HUES64 (cell line): Measurements from ENCODE around the gene ZKSCAN5.
A peak's percentile ranks its signal among the peaks of the same experiment; 100 is the strongest.
"Not testable (repeated sequence)": the region's sequence is repeated elsewhere in the genome, so short reads cannot be mapped to it uniquely, and the experiment has no call there.

Experiments
- H3K27ac ChIP-seq: 2 replicates; pipeline ENCODE4 v1.7.0; 2013; ENCODE audit warnings: low read depth, low read length, inconsistent platforms
- H3K27me3 ChIP-seq: 2 replicates; pipeline ENCODE4 v1.6.1; 2013; ENCODE audit warnings: mild to moderate bottlenecking, low read length; ENCODE audit not compliant: insufficient read depth
- H3K36me3 ChIP-seq: 2 replicates; pipeline ENCODE4 v1.6.1; 2013; ENCODE audit warnings: mild to moderate bottlenecking, low read length; ENCODE audit not compliant: insufficient read depth
- H3K4me1 ChIP-seq: 2 replicates; pipeline ENCODE4 v1.6.1; 2013; ENCODE audit warnings: mild to moderate bottlenecking, low read length, moderate library complexity; ENCODE audit not compliant: insufficient read depth
- H3K4me3 ChIP-seq: 2 replicates; pipeline ENCODE4 v1.5.1; 2013; ENCODE audit warnings: mild to moderate bottlenecking, low read length, moderate library complexity
- H3K9ac ChIP-seq: 2 replicates; pipeline ENCODE4 v1.6.1; 2013; ENCODE audit warnings: mild to moderate bottlenecking, low read depth, low read length
- H3K9me3 ChIP-seq: 2 replicates; pipeline ENCODE4 v1.6.1; 2013; ENCODE audit warnings: low read depth, low read length; ENCODE audit not compliant: insufficient read depth
- WGBS: fragments of 150-250, 120-280 bp; methylation state at CpG from one replicate; pipeline ENCODE4 v1.1.7; 2013; ENCODE audit warnings: missing lambda C conversion rate; 5-methylcytosine and 5-hydroxymethylcytosine counted together

The ZKSCAN5 gene

DNA sequence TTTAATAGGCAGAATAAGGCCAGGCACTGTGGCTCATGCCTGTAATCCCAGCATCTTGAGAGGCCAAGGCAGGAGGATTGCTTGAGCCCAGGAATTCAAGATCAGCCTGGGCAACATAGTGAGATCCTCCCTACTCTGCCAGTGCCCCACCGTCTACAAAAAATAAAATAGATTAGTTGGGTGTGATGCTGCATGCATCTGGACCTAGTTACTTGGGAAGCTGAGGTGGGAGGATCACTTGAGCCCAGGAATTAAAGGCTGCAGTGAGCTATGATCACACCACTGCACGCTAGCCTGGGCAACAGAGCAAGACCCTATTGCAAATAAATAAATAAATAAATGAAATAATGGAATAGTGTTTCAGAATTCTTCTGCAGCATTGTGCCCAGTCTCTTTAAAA is 31.2 kb downstream of the ZKSCAN5 start:
- H3K4me3 ChIP-seq: no peak overlapping the region
- no peak overlapping the region for H3K27ac ChIP-seq
- H3K9ac ChIP-seq: no peak overlapping the region
- H3K4me1 ChIP-seq: no peaks in the 10 kb centered on the region
- no peaks in the 10 kb centered on the region for H3K27me3 ChIP-seq
- H3K36me3 ChIP-seq: peaks cover 28% of the 10 kb centered on the region
- 96% methylated on average over 2 of the region's 2 CpGs for WGBS
- H3K9me3 ChIP-seq: peaks cover 47% of the 10 kb centered on the region

DNA sequence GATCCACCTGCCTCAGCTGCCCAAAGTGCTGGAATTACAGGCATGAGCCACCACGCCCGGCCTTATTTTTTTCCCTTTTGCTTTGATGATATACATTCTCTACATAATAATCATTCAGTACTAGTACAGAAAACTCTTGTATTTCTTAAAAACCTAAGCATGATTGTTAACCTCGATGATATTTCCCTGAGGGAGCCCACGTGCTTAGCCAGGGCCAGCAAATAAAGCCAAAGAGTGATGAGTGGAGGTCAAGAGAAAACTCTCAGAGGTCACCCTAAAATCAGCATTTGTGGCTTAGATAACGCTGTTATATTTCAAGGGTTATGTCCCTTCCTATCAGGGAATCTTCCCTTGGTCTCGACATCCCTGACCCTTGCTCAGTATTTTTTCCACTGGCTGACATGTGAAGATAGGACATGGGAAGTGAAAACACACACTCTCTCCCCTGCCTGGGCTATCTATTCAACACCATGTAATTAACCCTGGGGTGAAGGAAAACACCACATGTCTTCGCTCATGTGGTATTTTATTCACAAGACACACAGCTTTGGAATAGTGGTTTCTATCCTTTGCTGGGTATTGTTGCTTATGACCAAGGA is 34.9 kb downstream of the ZKSCAN5 start:
- Histone ChIP-seq H3K9me3 (peaks cover 25% of the 10 kb centered on the region), H3K4me3 (no peak overlapping the region), H3K27me3 (no peaks in the 10 kb centered on the region), H3K9ac (no peak overlapping the region), H3K36me3 (no peaks in the 10 kb centered on the region), H3K4me1 (no peaks in the 10 kb centered on the region), H3K27ac (no peak overlapping the region)
- WGBS: 87% methylated on average over 7 of the region's 7 CpGs

DNA sequence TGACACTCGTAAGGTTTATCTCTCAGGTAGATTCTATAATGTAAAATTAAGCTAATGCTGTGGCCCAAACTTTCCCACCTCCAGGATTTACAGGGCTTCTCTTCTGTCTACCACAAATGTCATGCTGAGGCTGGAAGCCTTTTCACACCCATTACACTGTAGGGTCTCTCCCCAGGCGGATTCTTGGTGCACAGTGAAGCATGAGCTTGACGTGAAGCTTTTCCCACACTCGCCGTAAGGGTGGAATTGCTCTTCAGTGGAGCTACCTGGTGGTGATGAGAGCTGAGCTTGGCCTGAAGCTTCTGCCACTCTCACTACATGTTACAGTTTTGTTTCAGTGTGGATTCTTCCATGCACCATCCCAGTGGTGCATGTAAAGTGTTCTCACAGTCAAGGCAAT is 36.1 kb downstream of the ZKSCAN5 start:
- H3K9me3 ChIP-seq: peaks cover 19% of the 10 kb centered on the region
- H3K27me3 ChIP-seq: no peaks in the 10 kb centered on the region
- no peaks in the 10 kb centered on the region for H3K36me3 ChIP-seq
- WGBS: 95% methylated on average over 4 of the region's 5 CpGs
- H3K4me1 ChIP-seq: no peaks in the 10 kb centered on the region
- H3K9ac ChIP-seq: no peak overlapping the region
- H3K27ac ChIP-seq: no peak overlapping the region
- H3K4me3 ChIP-seq: no peak overlapping the region

DNA sequence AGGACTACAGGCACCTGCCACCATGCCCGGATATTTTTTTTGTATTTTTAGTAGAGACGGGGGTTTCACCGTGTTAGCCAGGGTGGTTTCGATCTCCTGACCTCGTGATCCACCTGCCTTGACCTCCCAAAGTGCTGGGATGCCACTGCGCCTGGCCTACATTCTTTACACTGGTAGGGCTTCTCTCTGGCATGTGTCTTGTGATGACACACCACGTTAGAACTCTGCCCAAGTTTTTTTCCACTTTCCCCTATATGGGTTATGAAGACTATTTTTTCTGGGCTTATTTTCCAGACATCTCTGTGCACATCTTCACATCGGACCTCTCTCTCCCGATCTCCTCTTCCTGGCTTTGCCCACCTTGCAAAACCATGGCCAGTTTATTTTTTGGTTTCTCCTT is 36.8 kb downstream of the ZKSCAN5 start:
- Histone ChIP-seq H3K27me3 (no peaks in the 10 kb centered on the region), H3K4me1 (no peaks in the 10 kb centered on the region), H3K4me3 (no peak overlapping the region), H3K27ac (no peak overlapping the region), H3K9me3 (peaks cover 19% of the 10 kb centered on the region), H3K9ac (no peak overlapping the region), H3K36me3 (no peaks in the 10 kb centered on the region; the same call in 1 of the 2 replicates)
- 93% methylated on average over 9 of the region's 9 CpGs for WGBS

DNA sequence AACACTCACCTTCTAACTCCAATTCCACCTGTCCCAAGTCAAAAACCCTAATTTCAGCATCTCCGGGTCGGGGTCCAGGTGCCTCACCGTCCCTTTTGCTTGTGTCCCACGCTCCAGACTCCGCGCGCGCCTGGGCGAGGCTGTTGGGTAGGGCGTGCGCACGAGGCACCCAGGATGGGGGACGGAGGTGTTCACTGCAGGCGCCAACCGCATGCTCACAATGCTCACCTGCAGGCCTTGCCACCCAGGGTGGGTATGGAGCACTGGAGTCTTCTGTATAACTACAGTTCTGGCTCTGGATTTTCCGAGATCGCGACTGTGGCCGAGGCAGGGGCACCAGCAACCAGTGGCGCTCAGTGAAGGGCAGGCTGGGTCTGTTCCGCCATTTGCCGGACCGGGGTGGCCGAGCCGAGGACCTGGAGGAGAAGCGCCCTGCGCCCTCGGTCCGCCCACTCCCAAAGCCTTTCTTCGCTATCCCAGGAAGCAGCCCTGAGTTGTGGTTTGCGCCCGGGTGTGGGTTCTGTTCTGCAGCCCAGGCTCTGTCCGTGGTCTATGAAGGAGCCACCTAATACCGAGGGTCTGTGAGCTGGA is 38.7 kb downstream of the ZKSCAN5 start:
- peaks cover 19% of the 10 kb centered on the region for H3K36me3 ChIP-seq
- WGBS: 96% methylated on average over 34 of the region's 34 CpGs
- no peaks in the 10 kb centered on the region for H3K27me3 ChIP-seq
- no peaks in the 10 kb centered on the region for H3K4me1 ChIP-seq
- H3K27ac ChIP-seq: no peak overlapping the region
- H3K9me3 ChIP-seq: peaks cover 24% of the 10 kb centered on the region
- no peak overlapping the region for H3K9ac ChIP-seq
- no peak overlapping the region for H3K4me3 ChIP-seq

DNA sequence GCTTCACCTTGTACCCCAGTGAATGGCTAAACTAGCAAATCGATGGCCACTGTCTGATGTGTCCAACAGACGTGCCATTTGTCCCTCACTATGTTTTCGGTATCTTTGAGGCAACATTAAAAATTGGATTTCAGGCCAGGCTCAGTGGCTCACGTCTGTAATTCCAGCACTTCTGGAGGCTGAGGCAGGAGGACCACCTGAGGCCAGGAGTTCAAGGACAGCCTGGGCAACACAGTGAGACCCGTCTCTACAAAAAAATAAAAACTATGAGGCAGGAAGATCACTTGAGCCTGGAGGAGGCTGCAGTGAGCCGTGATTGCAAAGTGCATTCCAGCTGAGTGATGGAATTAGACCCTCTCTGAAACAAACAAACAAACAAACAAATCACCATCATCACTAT is 39.5 kb downstream of the ZKSCAN5 start:
- H3K4me3 ChIP-seq: no peak overlapping the region
- no peaks in the 10 kb centered on the region for H3K4me1 ChIP-seq
- H3K27me3 ChIP-seq: no peaks in the 10 kb centered on the region
- H3K9me3 ChIP-seq: peaks cover 24% of the 10 kb centered on the region
- 96% methylated on average over 6 of the region's 6 CpGs for WGBS
- H3K36me3 ChIP-seq: peaks cover 23% of the 10 kb centered on the region
- H3K9ac ChIP-seq: no peak overlapping the region
- H3K27ac ChIP-seq: no peak overlapping the region

DNA sequence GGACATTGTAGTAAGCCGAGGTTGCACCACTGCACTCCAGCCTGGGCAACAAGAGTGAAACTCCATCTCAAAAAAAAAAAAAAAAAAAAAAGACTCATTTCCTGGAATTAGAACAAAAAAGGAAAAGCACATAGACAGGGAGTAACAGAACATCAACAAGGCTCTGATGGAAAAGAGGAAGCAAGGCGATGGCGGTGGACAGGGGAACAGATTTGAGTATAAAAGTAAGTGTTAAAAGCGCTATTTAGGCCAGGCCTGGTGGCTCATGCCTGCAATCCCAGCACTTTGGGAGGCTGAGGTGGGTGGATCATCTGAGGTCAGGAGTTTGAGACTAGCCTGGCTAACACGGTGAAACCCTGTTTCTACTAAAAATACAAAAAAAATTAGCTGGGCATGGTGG is 40.8 kb downstream of the ZKSCAN5 start:
- not testable (repeated sequence) for H3K27me3 ChIP-seq, H3K4me3 ChIP-seq, H3K27ac ChIP-seq, H3K4me1 ChIP-seq, H3K9ac ChIP-seq
- Histone ChIP-seq H3K36me3 (peaks cover 23% of the 10 kb centered on the region), H3K9me3 (peaks cover 20% of the 10 kb centered on the region)
- 96% methylated on average over 5 of the region's 5 CpGs for WGBS

DNA sequence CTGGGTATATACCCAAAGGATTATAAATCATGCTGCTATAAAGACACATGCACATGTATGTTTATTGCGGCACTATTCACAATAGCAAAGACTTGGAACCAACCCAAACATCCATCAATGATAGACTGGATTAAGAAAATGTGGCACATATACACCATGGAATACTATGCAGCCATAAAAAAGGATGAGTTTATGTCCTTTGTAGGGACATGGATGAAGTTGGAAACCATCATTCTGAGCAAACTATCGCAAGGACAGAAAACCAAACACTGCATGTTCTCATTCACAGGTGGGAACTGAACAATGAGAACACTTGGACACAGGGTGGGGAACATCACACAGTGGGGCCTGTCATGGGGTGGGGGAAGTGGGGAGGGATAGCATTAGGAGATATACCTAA is 45.1 kb downstream of the ZKSCAN5 start:
- H3K4me3 ChIP-seq, H3K27ac ChIP-seq, H3K9me3 ChIP-seq, H3K4me1 ChIP-seq, H3K9ac ChIP-seq, H3K27me3 ChIP-seq: not testable (repeated sequence)
- WGBS: no CpG with 5 or more reads among the region's 2 CpGs
- H3K36me3 ChIP-seq: peaks cover 27% of the 10 kb centered on the region

DNA sequence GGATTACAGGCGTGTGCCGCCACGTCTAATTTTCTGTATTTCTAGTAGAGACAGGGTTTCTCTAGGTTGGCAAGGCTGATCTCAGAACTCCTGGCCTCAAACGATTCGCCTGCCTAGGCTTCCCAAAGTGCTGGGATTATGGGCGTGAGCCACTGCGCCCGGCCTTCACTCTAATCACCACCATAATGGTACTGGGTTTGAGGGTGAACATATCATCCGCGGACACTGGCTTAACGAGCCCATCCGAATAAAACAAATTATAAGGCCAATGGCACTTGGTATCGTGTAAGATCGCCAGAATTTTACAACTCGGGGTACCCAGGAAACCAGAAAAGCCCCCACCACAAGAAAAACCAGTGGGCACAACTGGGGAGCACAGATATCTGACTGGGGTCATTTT is 46.9 kb downstream of the ZKSCAN5 start:
- Histone ChIP-seq H3K27me3 (no peaks in the 10 kb centered on the region), H3K36me3 (peaks cover 33% of the 10 kb centered on the region), H3K9me3 (peaks cover 5% of the 10 kb centered on the region; the same call in 1 of the 2 replicates), H3K9ac (peak overlapping the region; percentile 92), H3K4me3 (peak overlapping the region; percentile 84), H3K27ac (peak overlapping the region; percentile 55; the same call in 1 of the 2 replicates), H3K4me1 (no peaks in the 10 kb centered on the region)
- 15% methylated on average over 15 of the region's 15 CpGs for WGBS

DNA sequence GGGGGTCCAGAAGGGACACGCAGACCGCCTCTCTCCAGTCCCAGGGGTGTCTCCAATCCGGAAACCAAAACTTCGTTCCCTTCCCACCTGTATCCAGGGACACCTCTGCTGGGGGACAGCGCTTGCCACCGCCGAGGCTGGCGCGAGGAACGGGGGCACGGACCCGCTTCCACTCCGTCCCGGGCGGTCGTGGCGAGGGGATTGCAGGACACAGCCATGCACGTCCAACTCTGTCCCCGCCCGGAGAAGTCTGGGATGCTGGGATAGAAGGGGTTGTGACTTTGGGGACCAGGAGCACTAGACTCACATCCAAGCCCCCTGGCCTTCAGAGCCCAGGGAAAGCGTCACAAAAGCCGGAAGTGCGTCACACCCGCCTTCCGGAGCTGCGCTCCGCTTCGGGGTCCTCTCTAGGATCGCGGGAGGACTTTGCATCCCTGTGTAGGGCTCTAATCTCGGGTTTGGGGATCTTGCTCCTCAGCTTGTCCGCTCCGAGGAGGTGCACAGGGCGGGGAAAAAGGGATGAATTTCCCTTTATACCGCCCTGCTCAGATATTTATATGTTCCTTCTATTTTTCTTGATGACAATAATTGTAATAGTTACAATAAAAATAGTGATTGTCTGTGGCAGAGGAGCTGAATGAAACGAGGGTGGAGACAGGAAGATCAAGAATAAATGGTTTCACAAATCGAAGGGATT is 47.5 kb downstream of the ZKSCAN5 start, which contains the start of gene FAM200A:
Gene FAM200A (minus strand): TSS at position 348 of the 697 bp plus-strand sequence. CDS start 3,707 bp downstream, outside the sequence.
- H3K9ac ChIP-seq: peak within 1 kb of the TSS; percentile 92
- no peaks in the 10 kb centered on the region for H3K27me3 ChIP-seq
- peaks cover 4% of the 10 kb centered on the region; the same call in 1 of the 2 replicates for H3K9me3 ChIP-seq
- 1% methylated on average over 36 of the region's 37 CpGs for WGBS
- peaks cover 32% of the 10 kb centered on the region for H3K36me3 ChIP-seq
- peak within 1 kb of the TSS; percentile 55 for H3K27ac ChIP-seq
- peak within 1 kb of the TSS; percentile 84 for H3K4me3 ChIP-seq
- H3K4me1 ChIP-seq: no peaks in the 10 kb centered on the region

DNA sequence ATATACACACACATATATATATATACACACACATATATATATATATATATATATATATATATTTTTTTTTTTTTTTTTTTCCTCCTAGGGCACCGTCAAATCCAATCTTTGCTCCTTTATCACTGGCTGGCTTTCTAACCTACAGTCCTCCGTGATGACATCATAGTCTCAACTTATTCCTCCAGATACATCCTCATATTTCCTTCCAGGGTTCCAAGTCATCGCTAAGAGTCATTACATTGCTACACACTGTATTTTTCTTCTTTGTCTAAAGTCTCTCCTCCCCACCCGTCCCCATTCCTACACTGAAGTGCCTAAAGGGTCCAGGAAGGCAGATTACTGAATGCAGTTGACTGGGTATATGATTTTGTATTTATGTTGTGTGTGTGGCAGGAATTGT is 48.6 kb downstream of the ZKSCAN5 start:
- Histone ChIP-seq H3K27me3 (no peaks in the 10 kb centered on the region), H3K27ac (no peak overlapping the region), H3K36me3 (peaks cover 20% of the 10 kb centered on the region), H3K4me3 (no peak overlapping the region), H3K9ac (no peak overlapping the region), H3K9me3 (no peaks in the 10 kb centered on the region), H3K4me1 (0 out of 2 replicates have a peak, but pooled peaks cover 3% of the 10 kb centered on the region)
- whole genome bisulfite sequencing: 93% methylated on average over 4 of the region's 4 CpGs
